Measurements from ENCODE around the gene EML1. TPM values are rescaled to one million over a fixed set of nuclear protein-coding genes. Genes with fewer than 3 reads are reported as not detected.
A peak's percentile ranks its signal among the peaks of the same experiment; 100 is the strongest.

The EML1 gene
- total RNA-seq, 2 experiments from 2014 or later: 0.59 TPM; not detected in 1

- no peaks in the 10 kb centered on the region for H3K36me3 Mint-ChIP-seq (ENCODE audit: low read depth)
- no peak for DNase-seq
- peaks cover 23% of the 10 kb centered on the region for H3K4me1 Mint-ChIP-seq (ENCODE audit: low read depth)
- H3K27ac ChIP-seq (ENCODE audit: low read depth in 1 of 2, low read length in 2 of 2): no peak overlapping the region
- no peak overlapping the region for H3K4me3 Mint-ChIP-seq
- H3K4me1 ChIP-seq (ENCODE audit: insufficient read depth, low read length): peaks cover 3% of the 10 kb centered on the region
- POLR2A ChIA-PET: interaction anchor here (4.2 kb wide), 1 partner anchor 209 kb away, joined by 26 read pairs; no protein-coding TSS in a partner anchor
- peak overlapping the region; percentile 34 for H3K27ac Mint-ChIP-seq
- H3K9me3 Mint-ChIP-seq: no peaks in the 10 kb centered on the region
- no peak overlapping the region for H3K4me3 ChIP-seq (ENCODE audit: low read length)
- no peaks in the 10 kb centered on the region for H3K27me3 ChIP-seq (ENCODE audit: control insufficient read depth in 1 of 2, insufficient read depth in 2 of 2, low read length in 2 of 2)
- ATAC-seq (ENCODE audit: poor library complexity): no peak
- CTCF ChIA-PET: interaction anchor here (2.1 to 3.9 kb wide), 3 partner anchors 90 to 209 kb away, joined by 6 to 25 read pairs (median 18); no protein-coding TSS in a partner anchor
- intact Hi-C loops (cut with DNase I, micrococcal nuclease): loop anchor here in 1 of 2 experiments (5.0 kb wide), 2 partner anchors 73 to 263 kb away; no protein-coding TSS in a partner anchor
- H3K9me3 ChIP-seq (ENCODE audit: control insufficient read depth in 1 of 2, insufficient read depth in 1 of 2, low read length in 2 of 2): no peaks in the 10 kb centered on the region
- TF ChIP-seq CTCF (IDR thresholded peaks at IDR 0.05): no peak
- H3K27me3 Mint-ChIP-seq: no peaks in the 10 kb centered on the region
- H3K36me3 ChIP-seq (ENCODE audit: insufficient read depth, low read length): no peaks in the 10 kb centered on the region
These were observed 190.8 kb downstream of the EML1 start for GRCh38 chr14:99984036-99984435.

- POLR2A ChIA-PET: no interaction called here
- CTCF ChIA-PET: no interaction called here
- Histone ChIP-seq H3K9me3 (ENCODE audit: control insufficient read depth in 1 of 2, insufficient read depth in 1 of 2, low read length in 2 of 2) (no peaks in the 10 kb centered on the region), H3K36me3 (ENCODE audit: insufficient read depth, low read length) (no peaks in the 10 kb centered on the region), H3K4me1 (ENCODE audit: insufficient read depth, low read length) (peaks cover 3% of the 10 kb centered on the region), H3K4me3 (ENCODE audit: low read length) (no peak overlapping the region), H3K27ac (ENCODE audit: low read depth in 1 of 2, low read length in 2 of 2) (no peak overlapping the region), H3K27me3 (ENCODE audit: control insufficient read depth in 1 of 2, insufficient read depth in 2 of 2, low read length in 2 of 2) (no peaks in the 10 kb centered on the region)
- intact Hi-C loops (cut with DNase I, micrococcal nuclease): no loop called here
- Mint-ChIP-seq H3K4me1 (ENCODE audit: low read depth) (peaks cover 23% of the 10 kb centered on the region), H3K4me3 (no peak overlapping the region), H3K36me3 (ENCODE audit: low read depth) (no peaks in the 10 kb centered on the region), H3K27me3 (no peaks in the 10 kb centered on the region), H3K9me3 (no peaks in the 10 kb centered on the region), H3K27ac (no peak overlapping the region)
- DNase-seq: no peak
- TF ChIP-seq CTCF (IDR thresholded peaks at IDR 0.05): no peak
- no peak for ATAC-seq (ENCODE audit: poor library complexity)
These were observed 193.2 kb downstream of the EML1 start for GRCh38 chr14:99986396-99986795.

GRCh38 chr14:99989032-99989431, 195.8 kb downstream of the EML1 start:
- Mint-ChIP-seq H3K4me3 (no peak overlapping the region), H3K27ac (no peak overlapping the region), H3K9me3 (no peaks in the 10 kb centered on the region), H3K27me3 (no peaks in the 10 kb centered on the region), H3K36me3 (ENCODE audit: low read depth) (no peaks in the 10 kb centered on the region), H3K4me1 (ENCODE audit: low read depth) (peaks cover under 1% of the 10 kb centered on the region)
- H3K9me3 ChIP-seq (ENCODE audit: control insufficient read depth in 1 of 2, insufficient read depth in 1 of 2, low read length in 2 of 2): no peaks in the 10 kb centered on the region
- DNase-seq (no peak), ATAC-seq (ENCODE audit: poor library complexity) (no peak)
- TF ChIP-seq CTCF (IDR thresholded peaks at IDR 0.05): no peak
- no peaks in the 10 kb centered on the region for H3K4me1 ChIP-seq (ENCODE audit: insufficient read depth, low read length)
- POLR2A ChIA-PET: no interaction called here
- H3K4me3 ChIP-seq (ENCODE audit: low read length): no peak overlapping the region
- intact Hi-C loops (cut with DNase I, micrococcal nuclease): no loop called here
- CTCF ChIA-PET: no interaction called here
- no peaks in the 10 kb centered on the region for H3K36me3 ChIP-seq (ENCODE audit: insufficient read depth, low read length)
- H3K27me3 ChIP-seq (ENCODE audit: control insufficient read depth in 1 of 2, insufficient read depth in 2 of 2, low read length in 2 of 2): no peaks in the 10 kb centered on the region
- no peak overlapping the region for H3K27ac ChIP-seq (ENCODE audit: low read depth in 1 of 2, low read length in 2 of 2)

All from CD4-positive, alpha-beta T cell (primary cell).